CD4-positive, alpha-beta T cell treated with Interleukin-17A for 1 hour (primary cell): ENCODE results near the gene CA7.

Experiments
- DNase-seq: peaks from one replicate; pipeline ENCODE4 v3.0.0-alpha.2; 2020

CA7 gene

DNA sequence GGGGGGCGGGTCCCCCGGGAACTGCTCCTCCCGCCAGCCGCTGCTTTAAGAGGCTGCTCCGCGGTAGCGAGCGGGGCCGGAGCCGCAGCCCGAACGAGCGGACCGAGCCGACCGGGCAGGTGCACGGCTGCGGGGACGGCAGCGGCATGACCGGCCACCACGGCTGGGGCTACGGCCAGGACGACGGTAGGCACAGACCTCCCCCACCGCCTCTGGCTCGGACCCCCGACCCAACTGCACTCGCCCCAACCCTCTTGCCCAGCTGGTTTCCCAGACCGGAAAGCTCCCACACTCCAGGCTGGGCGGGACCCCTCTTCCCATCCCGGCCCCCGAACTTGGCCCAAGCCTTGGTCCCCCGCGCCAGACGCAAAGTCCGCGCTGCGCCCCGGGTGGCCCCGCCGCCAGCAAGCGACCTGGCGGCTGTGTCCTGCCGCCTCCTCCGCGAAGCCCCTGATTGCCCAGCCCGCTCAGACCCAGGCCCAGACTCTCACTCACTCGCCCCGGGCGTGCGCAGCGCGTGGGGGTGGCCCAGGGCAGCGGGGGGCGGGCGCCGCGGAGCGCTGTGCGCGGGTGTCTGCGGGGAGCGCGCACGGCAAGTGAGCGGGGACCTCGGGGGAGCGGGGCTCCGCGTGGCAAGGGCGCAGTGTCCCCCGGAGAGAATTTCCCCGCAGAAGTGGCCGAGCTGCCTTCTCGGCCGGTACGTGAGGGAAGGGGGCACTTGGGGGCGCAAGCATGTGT is at the start of gene CA7:
Gene CA7, plus strand, starts transcription at position 73 of the 738 bp plus-strand sequence. Its CDS starts 74 bp downstream, at position 147.
- DNase-seq: no peak

DNA sequence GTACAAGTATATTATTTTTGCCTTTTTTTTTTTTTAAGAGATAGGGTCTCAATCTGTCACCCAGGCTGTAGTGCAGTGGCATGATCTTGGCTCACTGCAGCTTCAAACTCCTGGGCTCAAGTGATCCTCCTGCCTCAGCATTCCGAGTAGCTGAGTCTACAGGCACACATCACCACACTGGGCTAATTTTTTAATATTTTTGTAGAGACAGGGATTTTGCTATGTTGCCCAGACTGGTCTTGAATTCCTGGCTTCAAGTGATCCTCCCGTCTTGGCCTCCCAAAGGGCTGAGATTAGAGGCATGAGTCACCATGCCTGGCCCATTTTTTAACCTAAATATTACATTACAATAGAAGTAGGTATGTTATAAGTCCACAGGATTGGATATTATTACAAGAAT is 46.1 kb upstream of the CA7 start:
- DNase-seq: no peak

DNA sequence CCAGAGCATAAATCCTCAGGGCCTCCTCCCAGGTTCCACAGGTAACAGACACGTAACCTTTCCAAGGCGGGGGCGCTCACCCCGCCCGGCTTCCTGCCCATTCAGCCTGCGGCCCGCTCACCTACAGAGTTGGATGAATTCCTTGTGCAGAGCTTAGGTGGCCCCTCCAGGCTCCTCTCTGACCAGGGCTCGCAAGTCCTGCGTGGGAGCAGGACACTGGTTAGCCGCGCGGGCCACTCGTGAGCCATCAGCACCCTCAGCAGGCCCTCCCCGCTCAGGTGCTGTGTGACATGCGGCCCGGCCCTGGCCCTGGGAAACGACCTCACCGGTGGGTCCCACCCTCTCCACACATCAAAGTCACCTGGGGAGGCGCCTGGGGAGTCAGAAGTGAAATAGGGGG is 43.4 kb upstream of the CA7 start:
- DNase-seq: no peak

DNA sequence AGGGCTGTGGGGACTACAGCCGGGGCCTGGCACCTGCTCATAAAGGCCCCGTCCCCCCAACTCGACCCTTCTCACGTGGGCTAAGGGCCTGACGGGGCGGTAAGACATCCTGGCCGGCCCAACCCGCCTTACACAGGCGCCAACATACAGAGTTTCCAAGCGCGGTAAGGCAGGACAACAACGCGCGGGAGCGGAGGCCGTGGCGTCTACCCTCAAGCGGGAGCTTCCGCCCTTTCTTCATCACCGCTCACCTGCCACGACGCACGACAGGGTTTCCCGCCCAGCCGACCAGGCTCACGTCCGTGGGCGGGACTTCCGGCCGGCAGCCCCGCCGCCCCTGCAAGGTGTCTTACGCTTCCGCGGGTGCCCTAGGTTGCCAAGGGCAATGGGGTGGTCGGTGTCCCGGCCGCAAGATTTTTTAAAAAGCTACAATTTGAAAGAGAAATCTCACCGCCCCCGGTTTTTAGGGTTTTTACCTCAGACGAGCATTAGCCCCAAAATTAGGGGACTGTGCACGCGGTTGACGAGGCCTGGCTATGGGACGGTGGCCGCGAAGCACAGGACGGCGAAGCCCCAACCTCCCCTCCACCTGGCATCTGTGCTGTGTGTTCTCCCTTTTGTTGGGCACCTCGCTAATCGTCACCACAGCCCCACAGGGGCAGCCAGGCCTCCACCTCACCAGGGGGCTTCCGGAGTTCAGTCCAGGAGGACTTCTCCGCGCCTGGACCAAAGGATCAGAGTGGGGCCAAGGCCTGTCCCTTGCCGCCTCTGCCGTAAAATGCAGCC is 42.7 kb upstream of the CA7 start, which contains the start of gene TERB1:
Gene TERB1, minus strand, starts transcription at position 265 of the 786 bp plus-strand sequence. CDS start 4,786 bp downstream, outside the sequence.
- no peak for DNase-seq

DNA sequence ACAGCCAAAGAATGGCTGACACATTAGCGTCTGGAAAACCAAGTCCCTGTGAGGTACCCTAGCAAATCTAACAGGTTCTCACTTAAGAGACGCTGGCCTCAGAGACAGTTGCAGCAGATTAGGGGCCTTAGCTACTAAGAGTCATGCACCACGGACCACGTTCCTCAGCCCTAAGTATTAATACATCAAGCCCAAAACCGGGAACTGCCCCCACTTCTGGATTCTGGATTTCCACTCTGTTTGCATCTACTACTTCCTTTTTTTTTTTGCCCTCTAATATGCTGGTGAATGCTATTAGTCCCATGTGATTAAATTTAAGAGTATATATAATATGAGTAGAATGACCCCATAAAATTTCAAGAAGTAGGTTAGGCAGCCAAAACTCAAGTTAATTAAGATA is 42.1 kb upstream of the CA7 start:
- no peak for DNase-seq

DNA sequence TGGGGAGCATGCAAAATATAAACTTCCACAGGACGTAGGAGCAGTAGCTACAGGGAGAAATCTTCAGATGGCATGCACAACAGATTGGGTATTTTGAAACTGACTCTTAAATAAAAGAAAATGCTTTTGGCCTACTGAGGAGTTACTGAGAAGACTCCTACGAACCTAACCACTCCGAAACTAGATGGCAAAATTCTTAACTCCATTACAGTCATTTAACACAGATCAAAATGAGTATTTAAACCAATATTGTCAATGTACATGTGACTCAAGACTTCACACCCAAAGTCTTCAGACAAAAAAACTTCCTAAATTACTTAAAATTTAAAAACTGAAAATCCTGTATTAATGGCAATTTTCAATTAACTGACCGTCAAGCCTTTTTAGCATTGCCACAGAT is 34.4 kb upstream of the CA7 start:
- DNase-seq: no peak

DNA sequence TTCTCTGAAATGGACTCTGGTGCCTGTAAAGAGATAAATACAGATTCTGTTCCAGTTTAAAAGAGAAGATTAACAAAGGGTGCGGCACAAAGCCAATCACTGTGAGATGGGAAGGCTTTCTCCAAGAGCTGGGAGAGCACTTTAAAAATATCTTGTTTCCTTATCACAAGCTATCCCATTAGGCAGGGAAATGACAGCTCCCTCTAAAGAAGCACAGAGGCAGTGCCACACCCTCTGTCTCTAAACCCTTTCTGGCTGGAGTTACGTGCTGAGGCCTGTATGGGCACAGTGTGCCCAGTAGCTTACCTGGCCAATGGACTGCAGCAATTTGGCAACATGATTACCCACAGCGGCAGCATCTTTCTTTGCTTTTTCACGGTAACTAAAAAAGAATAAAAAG is 33.8 kb upstream of the CA7 start:
- DNase-seq: no peak

DNA sequence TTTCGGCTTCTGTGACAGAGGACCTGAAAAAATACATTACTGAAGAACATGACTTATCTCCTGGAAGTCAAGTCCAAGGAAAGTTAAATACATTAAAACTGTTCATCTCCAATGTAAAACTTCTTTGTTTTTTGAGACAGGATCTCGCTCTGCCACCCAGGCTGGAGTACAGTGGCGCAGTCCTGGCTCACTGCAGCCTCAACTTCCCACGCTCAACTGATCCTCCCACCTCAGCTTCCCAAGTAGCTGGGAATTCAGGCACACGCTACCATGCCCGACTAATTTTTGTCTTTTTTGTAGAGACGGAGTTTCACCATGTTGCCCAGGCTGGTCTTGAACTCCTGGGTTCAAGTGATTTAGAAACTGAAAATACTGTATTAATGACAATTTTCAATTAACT is 33.2 kb upstream of the CA7 start:
- no peak for DNase-seq

DNA sequence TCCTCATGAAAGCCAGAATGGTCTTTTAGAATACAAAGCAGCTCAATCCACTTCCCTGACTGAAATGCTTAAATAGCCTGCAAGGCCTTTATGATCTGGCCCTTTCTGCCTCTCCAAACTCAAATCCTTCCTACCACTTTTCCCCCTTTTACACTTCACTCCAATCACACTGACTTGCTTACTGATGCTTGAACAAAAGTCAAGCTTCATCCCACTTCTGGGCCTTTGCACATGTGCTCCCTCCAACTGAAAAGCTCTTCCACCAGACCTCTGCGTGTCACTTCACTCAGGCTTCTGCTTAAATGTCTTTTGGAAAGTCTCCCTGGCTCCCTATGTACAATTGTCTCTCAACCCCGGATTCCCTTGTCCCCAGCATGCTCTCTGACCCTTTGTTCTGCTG is 29.5 kb upstream of the CA7 start:
- DNase-seq: no peak

DNA sequence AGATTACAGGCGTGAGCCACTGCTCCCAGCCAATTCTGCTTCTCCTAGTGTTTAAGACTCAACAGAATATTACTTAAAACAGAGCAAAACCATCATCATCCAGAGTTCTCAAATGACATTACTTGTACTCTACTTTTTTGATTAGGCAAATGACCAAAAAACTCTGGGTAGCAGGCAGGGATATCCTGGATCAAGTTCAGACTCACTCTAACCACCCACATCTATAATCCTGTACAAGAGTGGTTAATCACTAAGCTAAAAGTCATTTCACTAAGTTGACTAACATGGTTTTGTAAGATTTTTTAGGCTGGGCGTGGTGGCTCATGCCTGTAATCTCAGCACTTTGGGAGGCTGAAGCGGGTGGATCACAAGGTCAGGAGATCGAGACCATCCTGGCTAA is 20.2 kb upstream of the CA7 start:
- no peak for DNase-seq

DNA sequence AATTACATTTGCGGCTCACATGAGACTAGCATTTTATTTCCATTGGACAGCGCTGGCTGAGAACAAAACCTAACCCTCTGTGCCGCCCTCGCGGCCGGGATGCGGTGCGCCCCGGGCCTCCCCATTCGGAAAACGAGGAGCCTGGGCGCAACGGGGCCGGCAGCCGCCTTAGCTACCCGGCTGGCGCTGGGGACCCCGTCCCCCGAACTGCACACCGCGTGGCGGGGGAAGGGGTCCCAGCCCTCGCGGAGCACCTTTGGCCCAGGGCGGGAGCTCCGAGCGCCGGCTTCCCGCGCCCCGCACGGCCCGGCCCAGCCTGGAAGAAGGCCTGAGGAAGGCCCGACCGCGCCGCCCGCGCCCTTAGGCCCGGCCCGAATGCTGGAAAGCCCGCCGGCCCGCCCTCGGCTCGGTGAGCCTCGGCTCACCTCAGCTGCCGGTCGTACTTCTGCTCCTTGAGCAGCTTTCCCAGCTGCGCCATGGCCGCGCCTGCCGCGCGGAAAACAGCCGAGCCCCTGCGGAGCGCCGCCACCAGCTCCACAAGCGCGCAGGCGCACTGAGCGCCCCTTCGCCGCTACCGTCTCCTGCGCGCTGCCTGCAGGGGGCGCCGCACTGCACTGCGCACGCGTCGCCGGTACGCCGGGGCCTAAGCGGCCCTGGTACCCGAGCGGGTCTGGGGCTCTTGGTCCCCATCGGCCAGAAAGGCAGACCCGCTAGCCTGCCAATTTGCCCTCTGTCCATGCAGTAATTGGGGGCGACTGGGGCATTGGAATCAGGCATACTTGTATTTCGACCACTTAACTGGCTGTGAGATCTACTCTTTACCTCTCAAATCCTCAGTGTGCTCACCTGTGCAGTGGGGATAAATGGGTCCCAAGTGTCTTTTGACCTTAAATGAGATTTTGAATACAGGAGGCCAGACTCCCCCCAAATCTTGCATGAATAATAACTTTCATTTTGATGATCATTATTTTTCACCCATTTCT is 13.5 kb upstream of the CA7 start, which contains the start of gene NAE1:
Gene NAE1, minus strand, starts transcription at position 555 of the 983 bp plus-strand sequence. Its CDS starts 77 bp downstream, at position 478.
- peak; percentile 90 for DNase-seq

DNA sequence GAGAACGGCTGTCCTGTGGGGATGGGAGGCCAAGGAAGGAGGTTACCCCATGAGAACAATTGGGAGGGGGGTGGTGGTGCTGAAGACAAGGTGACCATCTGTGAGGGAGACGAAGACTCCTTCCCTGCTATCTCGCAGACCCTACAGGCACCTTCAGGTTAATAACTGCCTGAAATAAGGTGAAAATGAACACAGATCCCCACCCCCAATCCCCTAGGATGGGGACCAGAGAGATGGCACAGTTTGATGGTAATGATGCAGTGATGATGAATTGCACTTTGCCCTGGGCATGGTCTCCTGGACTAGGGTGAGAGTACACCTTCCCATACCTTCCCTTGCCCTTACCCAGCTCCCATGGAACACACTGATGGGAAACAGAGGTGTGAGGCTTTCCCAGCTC is 12.0 kb upstream of the CA7 start:
- no peak for DNase-seq

DNA sequence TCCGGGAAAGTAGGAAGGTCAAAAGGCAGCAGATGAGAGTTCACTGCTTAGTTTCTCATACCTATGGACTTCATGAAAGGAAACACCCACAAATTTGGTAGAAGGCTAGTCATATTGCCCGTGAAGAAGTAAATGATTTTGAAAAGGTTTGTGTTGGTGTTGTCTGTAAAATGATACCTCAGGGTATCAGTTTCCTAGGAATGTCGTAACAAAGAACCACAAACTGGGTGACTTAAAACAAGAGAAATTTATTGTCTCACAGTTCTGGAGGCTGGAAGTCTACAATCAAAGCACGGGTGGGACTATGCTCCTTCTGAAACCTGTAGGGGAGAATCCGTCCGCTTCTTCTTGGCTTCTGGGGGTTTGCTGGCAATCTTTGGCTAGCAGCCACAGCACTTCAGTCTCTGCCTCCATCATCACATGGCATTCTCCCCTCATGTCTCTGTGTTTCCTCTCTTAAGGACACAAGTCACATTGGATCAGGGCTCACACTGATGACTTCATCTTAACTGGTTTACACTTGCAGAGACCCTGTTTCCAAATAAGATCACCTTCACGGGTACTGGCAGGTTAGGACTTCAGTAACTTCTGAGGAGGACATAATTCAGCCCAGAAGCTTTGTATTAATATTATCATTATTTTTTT is 11.4 kb upstream of the CA7 start:
- DNase-seq: no peak

DNA sequence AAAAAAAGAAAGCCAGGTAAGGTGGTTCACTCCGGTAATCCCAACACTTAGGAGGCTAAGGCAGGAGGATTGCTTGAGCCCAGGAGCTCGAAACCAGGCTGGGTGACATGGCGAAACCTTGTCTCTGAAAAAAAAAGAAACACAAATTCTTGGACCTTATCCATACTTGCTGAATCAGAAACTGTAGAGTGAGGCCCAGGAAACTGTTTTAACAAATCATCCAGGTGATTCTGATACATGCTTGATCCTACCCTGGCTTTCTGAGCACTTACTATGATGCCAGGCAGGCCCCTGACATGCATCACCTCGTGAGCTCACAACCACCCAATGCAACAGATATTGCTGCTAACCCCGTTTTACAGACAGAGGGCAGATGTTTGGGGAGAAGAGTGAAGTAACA is 9.5 kb upstream of the CA7 start:
- DNase-seq: no peak

DNA sequence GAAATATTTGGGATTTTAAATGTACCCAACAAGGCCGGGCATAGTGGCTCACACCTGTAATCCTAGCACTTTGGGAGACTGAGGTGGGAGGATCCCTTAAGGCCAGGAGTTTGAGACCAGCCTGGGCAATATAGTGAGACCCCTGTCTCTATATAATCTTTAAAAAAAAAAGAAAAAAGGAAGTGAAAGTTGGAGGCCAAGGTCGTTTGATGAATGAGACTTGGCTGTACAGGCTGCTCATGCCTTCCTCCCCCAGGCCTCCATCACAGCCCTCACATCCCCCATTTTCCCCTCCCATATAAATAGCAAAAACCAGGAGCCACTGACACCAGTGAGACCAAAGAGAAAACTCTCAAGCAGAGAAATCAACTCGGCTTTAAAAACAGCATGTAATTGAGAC is 3.3 kb upstream of the CA7 start:
- DNase-seq: no peak

DNA sequence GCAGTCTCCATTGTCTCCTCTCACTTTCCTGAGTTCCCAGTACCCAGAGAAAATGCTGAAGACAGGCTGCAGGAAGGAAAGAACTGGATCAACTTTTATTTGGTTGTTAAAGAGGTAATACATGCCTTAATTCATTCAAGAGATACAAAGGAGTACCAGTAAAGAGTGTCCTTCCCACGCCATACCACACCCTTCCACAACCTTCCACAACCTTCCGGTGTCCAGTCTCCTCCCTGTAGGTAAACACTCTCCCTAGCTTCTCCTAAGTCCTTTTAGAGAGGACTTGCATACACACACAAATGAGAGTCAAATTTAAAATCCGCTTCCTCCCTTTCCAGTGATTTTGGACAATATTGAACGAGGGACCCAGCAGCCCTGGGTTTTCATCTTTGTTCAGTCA is 2.8 kb upstream of the CA7 start:
- no peak for DNase-seq

DNA sequence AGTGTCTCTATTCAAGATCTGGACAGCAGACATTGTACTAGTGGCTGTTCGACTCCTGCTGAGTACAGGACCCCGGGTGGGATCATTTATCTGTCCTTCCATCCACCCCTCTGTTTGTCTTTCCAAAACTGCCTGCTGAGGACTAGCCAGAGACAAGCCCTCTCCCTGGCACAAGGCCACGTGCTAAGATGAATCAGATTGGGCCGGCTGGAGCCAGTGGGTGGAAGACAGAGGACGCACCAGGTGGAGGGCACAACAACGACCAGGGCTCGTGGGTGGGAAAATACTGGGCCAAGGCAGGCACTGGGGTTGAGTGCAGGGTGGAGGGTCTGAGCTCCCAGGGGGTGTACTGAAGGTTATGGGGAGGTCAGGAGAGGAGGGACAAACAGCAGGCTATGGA is 1.4 kb upstream of the CA7 start:
- no peak for DNase-seq

DNA sequence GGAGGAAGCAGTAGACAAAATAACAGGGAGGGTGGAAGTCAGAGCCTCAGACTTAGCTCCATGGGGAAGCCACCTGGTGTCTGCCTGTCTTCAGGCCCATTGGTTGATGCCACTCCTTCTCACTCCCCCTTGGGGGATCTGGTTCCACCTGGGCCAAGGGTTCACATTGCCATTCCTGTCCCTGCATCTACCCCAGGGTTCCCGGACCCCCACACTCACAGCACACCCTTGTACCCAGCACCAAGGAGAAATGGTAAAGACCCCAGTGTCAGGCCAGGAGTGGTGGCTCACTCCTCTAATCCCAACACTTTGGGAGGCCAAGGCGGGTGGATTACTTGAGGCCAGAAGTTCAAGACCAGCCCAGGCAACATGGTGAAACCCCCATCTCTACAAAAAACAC is 1.0 kb upstream of the CA7 start:
- DNase-seq: no peak

DNA sequence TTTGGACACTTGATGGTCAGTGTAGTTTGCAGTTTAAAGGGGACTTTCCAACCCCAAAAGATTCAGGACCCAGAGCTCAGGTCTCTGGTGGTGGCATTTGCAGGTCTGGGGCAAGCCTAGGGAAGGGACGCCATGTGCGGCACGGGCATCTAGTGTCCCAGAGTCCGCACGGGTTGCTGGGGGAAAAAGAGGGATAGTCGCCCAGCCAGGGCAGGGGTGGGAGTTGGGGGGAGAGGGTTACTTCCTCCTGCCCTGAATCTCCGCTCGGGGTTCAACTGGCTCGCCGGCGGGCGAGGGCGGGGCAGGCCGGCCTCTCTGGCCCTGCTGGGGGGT is 239 bp upstream of the CA7 start:
- no peak for DNase-seq

DNA sequence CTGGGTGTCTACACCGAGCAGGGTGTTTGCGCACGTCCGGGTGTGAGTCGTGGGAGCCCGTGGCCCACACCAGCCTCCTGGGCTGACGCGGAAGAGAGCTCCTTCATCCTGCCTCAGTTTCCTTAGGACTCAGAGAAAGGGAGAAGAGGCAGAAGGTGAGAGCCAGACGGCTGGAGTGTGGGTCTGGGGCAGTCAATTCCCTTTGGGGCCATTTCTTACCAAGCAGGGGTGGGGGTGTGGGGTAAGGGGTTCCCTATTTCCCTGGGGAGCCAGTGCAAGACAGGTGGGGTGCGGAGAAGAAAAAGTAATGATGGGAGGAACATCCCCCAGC is 831 bp downstream of the CA7 start:
- no peak for DNase-seq

DNA sequence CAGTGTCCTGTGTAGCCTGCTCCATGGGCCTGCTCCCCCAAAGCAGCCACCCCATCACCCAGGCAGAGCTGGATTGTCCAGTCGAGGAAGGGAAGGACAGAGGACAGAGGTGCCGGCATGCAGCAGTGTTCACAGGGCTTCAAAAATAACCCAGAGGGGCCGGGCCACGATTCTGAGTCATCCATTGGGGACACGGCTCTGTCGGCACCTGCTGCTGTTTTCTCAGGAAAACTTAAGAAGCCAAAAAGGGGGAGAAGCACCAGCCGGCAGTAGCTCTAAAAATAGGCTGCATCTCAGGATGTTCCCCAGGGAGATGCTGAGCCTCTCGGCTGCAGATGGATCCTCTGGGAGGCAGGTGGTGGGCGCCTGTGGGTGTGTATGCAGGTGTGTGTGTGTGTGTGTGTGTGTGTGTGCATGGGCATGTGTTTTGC is 1.6 kb downstream of the CA7 start:
- no peak for DNase-seq

DNA sequence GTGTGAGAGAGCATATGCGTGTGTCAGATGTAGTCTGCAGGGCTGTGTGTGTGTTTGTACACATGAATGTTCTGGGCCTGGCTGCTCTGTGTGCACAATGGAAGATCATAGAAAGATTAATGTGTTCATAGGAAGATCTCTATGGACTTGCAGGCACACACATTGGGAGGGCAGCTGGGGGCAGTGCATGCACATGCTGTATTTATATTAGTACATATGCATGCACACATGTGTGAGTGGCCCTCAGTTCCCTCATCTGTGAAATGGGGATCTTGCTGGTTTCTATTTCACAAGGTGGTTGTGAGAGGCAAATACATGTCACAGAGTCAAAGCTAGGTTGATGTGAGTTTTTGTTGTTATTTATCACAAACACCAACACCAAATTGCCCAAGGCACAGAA is 2.1 kb downstream of the CA7 start:
- no peak for DNase-seq

DNA sequence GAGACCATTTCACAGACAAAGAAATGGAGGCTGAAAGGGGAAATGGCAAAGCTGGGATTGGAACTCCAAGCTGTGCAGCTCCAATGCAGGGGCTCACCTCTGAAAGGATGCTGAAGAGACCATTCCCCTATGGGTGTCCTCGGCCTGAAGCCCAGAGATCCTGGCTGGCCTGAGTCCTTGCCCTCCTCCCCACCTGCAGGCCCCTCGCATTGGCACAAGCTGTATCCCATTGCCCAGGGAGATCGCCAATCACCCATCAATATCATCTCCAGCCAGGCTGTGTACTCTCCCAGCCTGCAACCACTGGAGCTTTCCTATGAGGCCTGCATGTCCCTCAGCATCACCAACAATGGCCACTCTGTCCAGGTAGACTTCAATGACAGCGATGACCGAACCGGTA is 2.6 kb downstream of the CA7 start:
- DNase-seq: no peak
